ENCODE results near the gene RAD51B.

GRCh38 chr14:68775614-68776126, 956.1 kb downstream of the RAD51B start:
- no peak for TF ChIP-seq FEZF1 (tag by site-specific recombination; IDR thresholded peaks at IDR 0.05)
- no peak for TF ChIP-seq MYNN (tag by site-specific recombination; IDR thresholded peaks at IDR 0.05; ENCODE audit: borderline replicate concordance)
- TF ChIP-seq, protein P1, sequence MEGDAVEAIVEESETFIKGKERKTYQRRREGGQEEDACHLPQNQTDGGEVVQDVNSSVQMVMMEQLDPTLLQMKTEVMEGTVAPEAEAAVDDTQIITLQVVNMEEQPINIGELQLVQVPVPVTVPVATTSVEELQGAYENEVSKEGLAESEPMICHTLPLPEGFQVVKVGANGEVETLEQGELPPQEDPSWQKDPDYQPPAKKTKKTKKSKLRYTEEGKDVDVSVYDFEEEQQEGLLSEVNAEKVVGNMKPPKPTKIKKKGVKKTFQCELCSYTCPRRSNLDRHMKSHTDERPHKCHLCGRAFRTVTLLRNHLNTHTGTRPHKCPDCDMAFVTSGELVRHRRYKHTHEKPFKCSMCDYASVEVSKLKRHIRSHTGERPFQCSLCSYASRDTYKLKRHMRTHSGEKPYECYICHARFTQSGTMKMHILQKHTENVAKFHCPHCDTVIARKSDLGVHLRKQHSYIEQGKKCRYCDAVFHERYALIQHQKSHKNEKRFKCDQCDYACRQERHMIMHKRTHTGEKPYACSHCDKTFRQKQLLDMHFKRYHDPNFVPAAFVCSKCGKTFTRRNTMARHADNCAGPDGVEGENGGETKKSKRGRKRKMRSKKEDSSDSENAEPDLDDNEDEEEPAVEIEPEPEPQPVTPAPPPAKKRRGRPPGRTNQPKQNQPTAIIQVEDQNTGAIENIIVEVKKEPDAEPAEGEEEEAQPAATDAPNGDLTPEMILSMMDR (tag by site-specific recombination; IDR thresholded peaks at IDR 0.05): no peak
- TF ChIP-seq ZNF366 (tag by site-specific recombination; conservative IDR thresholded peaks at IDR 0.05): no peak
- no peak for TF ChIP-seq ZNF654 (tag by site-specific recombination; IDR thresholded peaks at IDR 0.05; ENCODE audit: low read depth)
- TF ChIP-seq MEIS1 (CRISPR knock-in tag; IDR thresholded peaks at IDR 0.05; ENCODE audit: borderline replicate concordance): no peak
- no peak for TF ChIP-seq ZNF518A (tag by site-specific recombination; conservative IDR thresholded peaks at IDR 0.05; ENCODE audit: low read depth)
- no peak for TF ChIP-seq ZNF211 (tag by site-specific recombination; IDR thresholded peaks at IDR 0.05; ENCODE audit: low read depth)

All from HEK293 (cell line).